CD4-positive, alpha-beta T cell treated with Interleukin-4 for 4 hours (primary cell): ENCODE results near the gene NMNAT2.
"Not testable (repeated sequence)": the region's sequence is repeated elsewhere in the genome, so short reads cannot be mapped to it uniquely, and the experiment has no call there.

Source experiments
- DNase-seq: peaks from one replicate; pipeline ENCODE4 v3.0.0-alpha.2; 2020

The NMNAT2 gene

DNA sequence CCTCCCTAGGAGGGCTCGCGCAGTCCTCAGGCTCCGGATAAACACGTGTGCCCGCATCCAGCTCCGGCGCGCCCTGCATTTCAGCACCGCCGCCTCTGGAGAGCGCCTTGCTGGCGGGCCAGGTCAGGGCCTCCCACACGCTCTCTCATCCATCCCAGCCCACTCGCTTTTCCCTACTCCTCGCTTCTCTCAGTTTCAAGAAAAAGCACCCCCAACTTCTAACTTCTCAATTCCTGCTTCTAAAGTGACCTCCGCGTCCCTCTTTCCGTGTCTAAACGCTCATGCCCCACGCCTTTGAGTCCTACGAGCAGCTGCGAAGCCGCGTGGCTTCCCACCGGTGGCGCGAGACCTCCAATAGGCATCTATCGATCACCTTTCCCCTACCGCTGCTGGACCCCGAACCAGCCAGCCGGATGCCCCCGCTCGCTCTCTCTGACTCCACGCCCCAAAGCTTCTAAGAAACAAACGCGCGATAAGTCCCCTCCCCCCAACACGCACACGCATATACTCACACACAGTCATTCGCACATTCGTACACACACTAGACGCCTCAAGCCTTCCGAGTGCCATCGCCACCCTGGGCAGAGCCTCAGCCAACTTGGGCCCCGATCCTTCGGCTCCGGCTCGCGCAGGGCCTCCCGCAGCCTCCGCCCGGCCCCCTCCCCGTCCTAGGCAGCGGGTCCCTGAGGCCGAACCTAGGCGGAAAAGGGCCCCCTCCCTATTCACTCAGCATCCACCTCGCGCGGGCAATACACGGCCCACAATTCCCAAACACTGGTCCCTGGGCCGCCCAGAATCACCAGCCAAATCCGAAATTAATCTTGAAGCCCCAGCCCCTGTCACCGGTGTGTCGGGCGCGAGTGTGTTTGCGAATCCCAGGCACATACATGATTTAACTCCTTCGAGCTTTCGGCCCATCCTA, 1.1 kb downstream of the NMNAT2 start:
- DNase-seq, result no peak

DNA sequence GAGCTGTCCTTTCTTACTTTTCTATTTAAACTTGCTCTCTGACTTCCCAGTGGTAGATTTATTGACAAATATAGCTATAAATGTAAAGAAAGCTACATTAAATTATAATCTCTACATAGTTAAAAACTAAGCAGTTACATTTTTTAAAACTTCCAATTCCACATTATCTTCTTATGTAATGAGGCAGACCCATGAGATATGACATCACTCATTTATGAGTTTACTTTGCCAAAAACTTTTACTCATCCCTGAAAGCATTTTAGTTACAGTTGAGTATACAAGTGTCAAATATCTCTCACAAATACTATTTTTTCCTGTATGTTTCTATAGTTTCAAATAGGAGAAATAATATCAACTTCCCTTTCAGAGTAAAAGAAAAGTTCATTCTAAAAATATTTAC, 3.8 kb downstream of the NMNAT2 start:
- DNase-seq, result no peak

DNA sequence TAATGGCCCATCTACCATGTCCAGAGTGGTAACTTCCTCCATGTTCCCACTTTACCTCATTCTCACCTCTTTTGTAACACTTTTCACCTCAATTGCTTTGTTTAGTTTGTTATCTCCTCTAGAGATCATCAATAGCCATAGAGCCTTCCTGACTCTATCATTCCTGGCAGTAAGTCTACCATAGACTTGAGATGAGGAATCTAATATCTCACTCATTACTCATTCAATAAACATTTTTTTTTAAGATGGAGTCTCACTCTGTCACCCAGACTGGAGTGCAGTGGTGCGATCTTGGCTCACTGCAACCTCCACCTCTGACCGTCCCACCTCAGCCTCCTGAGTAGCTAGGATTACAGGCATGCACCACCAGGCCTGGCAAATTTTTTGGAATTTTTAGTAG, 7.1 kb downstream of the NMNAT2 start:
- DNase-seq, result no peak

DNA sequence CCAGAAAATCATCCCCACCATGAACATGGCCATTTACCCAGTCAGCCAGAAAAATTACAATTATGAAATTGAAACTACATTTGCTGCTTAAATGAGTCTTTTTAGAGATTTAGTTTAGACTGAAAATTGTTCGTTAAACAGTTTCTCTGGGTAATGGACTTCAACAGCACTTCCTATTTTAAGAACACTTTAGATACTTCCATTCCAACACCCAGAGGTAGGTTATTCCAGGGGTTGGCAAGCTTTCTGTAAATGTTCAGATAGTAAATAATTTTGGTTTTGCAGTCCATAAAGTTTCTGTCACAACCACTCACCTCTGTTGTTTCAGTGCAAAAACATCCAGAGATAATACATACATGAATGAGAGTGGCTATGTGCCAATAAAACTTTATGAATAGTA, 10.2 kb downstream of the NMNAT2 start:
- no peak for DNase-seq

DNA sequence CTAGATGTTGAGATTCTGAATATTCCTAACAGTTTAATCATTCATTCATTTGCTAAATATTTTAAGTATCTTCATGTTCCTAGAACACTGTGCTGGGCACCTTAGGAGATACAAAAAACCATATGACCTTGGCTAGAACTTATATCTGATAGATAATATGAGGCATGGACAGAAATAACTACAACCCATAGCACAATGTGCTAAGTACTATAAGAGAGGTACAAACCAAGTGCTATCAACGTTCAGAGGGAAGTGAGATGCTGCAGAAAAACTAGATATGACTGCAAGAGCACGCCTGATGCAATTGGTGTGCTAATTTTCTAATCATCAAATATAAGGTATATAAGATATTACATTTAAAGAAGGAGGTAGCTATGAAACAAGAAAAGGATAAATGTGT, 10.7 kb downstream of the NMNAT2 start:
- no peak for DNase-seq

DNA sequence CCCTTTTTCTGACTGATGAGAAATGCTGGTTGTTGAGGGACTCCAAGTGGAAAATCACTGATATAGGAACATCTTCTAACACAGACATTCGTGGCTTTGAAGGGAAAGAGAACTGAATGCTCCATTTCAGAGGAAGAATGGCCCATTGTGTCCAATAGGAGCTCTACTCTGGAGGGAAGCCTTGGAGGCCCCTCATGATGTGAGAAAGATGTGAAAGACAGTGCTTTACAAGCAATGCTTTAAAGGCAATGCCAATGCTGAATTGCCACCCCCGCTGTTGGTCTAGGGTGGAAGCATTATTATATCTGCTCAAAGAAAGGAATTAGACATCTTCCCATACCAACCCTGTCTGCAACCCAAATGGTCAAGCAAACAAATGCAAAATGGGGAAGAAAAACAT, 13.7 kb downstream of the NMNAT2 start:
- DNase-seq, result no peak

DNA sequence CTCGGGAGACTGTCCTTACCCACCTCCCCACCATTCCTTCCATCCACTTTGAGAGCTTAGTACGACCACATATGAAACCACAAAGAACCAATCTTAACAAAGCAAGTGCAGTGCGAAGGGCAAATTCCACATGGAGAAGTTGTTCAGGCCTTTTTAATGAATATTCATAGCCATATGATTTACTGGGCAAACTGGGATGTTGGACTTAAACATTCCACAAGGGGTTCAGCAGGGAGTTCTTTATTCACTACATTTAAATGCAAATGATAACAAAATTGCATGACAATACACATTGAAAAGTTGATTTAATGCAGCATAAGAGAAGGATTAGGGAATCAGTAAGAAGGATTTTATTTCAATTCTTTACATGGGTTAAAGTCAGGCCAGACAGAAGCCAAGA, 14.7 kb downstream of the NMNAT2 start:
- DNase-seq, result no peak

DNA sequence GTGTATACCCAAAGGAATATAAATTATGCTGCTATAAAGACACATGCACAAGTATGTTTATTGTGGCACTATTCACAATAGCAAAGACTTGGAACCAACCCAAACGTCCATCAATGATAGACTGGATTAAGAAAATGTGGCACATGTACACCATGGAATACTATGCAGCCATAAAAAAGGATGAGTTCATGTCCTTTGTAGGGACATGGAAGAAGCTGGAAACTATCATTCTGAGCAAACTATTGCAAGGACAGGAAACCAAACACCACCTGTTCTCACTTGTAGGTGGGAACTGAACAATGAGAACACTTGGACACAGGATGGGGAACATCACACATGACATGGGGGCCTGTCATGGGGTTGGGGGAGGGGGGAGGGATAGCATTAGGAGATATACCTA, 16.6 kb downstream of the NMNAT2 start:
- not testable (repeated sequence) for DNase-seq

DNA sequence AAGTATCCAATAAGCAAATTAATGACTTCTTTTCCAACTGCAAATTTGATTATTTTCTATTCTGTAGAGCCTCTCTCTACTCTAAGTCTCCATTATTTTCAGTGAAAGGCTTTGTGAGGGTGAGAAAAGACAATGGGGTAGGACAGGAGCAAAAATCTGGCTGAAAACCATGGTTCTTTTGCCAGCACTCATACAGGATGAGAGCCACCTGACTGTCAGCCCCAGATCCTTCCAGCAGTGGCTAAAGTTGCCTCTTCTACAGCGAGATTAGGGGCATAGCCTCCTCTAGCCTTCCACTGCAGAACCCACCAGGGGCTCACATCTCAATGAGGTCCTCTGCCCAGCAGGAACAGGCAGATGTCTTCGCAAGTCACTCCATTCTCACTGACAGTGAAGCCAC, 23.7 kb downstream of the NMNAT2 start:
- no peak for DNase-seq

DNA sequence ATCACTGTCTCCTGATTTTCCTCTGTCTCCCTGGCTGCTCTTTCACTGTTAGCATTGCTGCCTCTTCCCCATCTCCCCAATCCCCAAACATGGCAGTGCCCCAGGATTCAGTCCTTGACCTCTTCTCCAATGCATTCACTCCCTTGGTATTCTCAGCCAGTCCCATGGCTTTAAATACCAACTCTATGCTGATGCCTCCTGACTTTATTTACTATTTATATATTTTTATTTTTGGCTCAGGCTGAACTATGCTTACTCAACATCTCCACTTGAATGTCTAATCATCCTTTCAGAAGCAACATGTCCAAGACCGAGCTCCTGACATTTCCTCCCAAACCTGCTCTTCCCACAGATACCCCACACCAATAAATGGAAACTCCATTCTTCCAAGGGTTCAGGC, 26.3 kb downstream of the NMNAT2 start:
- DNase-seq, result no peak

DNA sequence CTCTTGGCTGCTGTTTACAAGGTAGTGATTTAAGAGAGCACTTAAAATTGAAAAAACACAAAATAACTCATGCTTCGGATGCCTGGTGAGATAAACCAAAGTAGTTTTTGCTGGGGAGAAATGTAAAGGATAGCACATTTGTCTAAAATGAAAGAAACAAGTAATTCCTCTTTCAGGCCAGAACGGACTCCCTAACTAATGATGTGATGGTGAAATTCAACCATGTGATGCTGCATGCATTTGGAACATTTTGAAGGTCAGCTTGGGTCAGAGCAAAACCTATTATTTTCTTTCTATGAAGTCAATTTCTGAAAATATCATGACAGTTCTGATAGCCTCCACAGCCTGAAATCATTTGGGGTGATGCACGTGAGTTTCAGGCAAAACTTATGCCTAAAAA, 27.6 kb downstream of the NMNAT2 start:
- DNase-seq, result no peak

DNA sequence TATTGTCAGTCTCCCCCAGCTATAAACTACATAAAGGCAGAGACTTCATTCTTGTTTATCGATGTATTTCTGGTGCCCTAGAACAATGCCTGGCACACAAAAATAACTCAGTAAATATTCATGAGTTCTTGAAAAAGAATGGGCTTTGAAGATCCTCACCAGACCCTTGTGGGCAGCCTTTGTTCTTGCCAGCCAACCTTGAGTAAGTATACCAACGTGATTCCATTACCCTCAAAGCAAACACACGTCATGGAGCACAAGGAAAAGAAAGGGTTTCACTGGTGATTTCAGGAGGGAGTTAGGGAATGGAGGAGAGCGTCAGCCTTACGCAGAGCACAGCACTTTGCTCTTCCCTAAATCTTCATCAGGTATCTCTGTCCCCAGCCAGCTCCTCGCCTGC, 29.4 kb downstream of the NMNAT2 start:
- DNase-seq, result no peak

DNA sequence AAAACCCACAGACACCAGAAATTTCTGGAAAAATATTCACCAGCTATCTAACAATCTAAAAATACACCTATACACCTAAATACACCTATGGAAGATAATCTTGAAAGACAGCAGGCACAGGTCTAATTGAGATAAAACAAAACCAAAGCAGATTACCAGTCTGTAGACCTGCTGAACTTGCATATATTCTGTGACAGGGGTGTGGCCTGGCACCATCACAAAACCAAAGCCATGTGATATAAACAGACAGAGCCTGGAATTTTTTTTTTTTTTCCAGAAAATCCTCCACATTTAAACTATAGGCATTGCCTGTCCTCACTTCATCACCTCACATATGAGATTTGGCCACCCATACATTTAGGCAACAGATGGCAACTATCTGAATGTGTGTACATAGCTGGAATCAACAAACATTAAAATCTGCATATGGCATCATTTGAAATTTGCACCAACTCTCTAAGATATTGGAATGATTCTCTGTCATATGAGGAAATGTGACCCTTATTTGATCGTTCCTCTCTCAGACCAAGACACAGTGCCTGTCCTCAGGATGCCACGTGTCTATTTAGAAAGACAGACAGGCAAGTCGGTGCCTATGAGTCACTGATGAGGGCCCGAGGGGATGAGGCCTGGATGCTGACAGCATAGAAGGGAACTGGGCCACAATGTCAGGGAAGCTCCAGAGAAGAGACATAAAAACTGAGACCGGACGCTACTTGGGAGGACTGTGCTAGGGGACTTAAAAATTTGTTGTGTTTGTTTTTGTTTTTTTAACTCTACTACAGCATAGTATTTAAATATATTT, 32.6 kb downstream of the NMNAT2 start:
- DNase-seq, result no peak

DNA sequence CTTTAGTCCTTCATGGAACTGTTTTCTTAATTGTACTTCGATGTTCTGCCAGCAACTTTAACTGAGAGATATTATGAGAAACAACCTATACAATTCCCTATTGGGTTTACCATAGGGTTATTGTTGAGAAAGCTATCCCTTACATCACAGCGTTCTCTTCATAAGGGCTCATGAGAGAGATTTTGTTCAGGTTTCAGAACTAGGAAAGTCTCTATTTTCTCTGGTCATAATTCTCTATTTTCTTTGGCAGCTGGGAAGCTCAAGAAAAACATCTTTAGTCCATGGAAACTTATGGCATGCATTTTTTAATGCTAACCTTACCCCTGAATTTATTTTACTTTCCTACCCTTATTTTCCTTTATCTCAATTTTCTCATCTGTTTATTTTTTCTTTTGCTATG, 38.2 kb downstream of the NMNAT2 start:
- DNase-seq, result no peak

DNA sequence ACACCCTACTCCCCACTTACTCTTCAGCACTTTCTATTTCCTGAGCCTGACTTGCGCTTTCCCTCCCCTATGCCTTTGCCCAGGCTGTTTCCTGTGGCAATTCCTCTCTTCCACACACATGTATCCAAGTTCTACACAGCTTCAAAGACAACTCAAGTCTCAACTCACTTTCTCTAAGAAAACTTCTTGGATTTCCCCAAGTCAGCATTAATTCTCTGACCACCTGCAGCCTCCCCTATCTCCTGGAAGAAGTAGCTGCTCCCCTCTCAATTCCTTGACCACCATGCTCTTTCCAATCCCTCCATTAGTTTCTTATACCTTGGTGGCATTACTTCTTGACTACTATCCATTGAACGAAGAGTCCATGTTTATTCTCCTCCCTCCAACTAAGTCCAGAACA, 42.8 kb downstream of the NMNAT2 start:
- DNase-seq, result no peak

DNA sequence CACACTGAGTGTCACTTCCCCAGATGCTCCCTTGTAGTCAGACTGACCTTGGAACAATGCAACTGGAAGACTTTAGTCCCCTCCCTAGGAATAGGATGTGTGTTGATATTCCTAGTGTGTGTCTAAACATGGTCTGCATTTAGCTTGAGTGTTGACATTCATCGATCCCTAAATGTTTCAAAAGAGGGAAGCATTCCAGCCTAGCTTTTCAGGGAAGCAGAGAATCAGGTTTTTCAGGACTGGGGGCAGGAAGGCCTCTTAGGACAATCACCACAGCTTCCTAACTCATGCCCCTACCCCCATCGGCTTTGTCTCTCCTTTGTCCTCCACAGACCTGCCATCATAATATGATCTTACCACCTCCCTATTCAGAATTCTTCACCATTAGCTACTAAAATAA, 43.4 kb downstream of the NMNAT2 start:
- no peak for DNase-seq

DNA sequence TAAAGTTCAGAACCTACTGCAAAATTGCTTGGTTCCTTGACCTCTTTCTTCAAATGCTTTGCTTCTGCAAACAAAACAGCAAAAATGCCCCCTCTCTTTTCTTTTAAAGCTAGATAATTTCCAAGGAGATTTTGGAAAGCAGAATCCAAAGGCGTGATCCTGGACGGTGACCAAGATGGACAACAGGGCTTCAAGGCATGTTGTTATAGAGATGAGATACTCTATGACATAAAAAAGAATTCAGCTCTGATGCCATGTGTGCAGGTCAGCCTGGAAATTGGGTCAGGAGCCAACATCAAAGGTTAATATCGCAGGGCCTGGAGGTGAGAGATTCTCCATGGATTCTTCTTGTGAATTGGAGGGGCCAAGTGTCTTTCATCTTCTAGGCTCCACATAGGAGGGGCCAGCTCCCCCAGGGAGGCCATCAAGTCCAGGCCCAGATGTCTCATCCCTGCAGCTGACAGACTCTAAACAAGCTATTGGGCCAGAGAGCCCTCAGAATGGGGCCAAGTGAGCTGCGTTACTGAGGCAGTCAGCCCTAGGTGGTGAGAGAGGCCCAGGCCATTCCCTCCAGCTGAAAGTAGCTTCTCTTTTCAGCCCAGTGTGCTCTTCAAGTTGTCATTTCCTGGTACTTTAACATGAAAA, 45.5 kb downstream of the NMNAT2 start:
- no peak for DNase-seq

DNA sequence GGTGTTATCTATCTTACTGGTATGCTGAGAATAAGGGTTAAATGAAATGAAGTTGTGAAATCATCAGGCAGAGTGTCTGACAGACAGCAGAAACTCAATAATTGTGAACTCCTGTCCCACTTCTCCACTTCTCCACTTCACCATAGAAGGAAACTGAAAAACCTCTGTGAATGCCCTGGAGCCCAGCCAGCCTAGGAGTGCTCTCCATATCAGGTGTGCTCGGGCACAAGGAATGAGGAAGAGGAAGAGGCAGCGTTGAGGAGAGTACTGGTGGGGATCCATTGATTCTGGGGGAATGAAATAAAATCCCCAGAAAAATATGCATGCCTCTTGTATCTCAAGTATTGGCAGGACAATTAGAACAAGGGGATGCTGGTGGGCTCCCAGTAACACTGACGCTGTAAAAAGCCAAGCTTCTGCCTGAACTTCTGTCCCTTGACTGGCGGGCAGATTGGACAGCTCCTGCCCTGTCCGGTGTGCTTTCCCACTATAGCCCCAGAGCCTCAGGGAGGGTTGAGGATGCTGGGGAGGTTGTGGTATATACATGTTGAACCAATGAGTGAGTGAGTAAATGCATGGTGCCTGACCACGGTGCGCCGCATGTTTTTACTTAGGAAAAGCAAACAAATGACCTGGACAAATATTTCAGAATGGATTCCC, 47.7 kb downstream of the NMNAT2 start:
- no peak for DNase-seq

DNA sequence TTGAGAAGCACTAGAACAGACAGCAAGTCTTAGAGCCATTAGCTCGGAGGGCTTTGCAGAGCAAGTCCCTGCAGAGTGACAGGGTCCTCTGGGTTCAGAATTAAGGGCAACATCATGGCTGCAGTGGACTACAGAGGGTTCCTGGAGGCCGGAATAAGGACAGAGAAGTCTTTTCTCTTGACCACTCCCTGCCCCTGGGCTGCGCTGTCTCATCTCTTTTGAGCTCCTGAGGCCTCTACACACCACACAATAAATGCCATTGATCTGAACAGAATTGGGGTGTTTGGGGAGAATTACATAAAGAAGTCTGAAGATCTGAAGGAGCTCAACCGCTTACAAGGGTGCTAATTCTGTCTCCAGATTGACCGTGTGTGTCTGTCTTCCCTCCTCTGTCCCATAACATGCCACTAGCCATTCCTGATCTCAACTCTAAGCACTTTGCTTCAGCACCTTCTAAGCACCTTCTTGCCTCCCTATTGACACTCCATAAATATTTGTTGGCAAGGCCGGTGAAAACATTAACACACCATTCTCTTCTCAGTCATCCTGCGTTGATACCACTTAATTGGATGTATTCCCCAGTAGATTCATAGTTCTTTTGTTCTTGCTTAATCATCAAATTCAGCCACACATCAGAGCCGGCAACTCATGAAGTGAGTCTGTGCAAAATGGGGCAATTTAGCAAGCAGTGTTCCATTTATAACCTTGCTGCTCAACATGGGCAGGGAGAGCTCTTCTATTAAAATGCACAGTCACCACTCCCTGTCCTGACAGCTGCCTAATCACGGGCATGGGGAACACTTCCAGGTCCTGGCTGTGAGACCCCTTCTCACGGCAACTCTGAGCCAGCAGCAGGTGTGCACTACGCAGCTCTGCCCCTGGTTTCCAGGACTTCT, 49.7 kb downstream of the NMNAT2 start:
- no peak for DNase-seq

DNA sequence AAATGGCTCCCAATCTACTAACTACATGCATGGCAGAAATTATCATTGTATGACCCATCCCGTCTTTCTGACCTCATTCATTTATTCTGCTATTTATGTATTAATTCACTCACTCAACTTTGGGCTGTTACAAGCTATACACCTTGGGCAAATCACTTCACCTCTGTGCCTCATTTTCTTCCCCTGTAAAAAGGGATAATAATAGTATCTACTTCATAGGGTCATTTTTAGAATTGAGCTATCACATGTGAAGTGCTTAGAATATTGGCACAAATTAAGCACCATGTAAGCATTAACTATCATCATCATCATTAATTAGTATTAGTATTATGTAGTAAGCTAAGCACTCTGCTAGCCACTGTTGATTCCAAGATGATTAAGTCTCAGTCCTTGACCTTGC, 52.1 kb downstream of the NMNAT2 start:
- no peak for DNase-seq

DNA sequence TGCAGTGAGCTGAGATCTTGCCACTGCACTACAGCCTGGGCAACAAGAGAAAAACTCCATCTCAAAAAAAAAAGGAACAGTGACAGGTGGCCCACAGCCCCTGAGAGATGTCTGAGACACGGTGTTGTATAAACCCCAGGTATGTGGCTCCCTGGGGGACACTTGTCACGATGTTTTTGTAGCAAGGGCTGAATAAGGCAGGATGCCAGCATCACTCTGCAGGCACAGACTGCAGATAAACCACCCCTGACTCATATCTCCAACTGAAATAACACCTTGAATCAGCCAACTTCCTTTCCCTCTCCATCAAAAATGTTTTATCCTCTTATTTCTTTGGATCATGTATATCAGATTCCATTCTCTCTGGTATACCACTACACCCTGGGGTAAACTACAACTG, 52.5 kb downstream of the NMNAT2 start:
- DNase-seq, result no peak

DNA sequence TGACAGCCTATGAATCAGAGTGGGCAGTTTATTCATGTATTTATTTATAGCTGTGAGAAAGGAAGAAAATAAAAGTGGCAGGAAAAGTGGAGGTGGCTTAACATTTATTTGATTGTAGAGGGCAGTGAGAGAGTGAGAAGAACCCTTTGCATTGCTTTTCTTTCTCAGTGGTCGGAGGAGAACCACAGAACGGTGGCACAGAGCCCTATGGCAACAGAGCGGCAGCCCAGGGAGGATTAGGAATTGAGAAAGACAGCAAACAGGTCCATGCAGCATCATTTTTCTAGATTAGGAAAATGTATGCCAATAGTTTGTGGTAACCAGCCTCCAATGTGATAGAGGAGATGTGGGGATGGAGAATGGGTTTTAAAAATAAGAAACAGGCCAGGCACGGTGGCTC, 53.1 kb downstream of the NMNAT2 start:
- no peak for DNase-seq
